ENCODE measurements around the gene SRD5A1. TPM values are rescaled to one million over a fixed set of nuclear protein-coding genes. Genes with fewer than 3 reads are reported as not detected.

The SRD5A1 gene
- total and polyA plus RNA-seq, 11 donors: 0.80 to 6.7 (median 3.8) TPM

DNA sequence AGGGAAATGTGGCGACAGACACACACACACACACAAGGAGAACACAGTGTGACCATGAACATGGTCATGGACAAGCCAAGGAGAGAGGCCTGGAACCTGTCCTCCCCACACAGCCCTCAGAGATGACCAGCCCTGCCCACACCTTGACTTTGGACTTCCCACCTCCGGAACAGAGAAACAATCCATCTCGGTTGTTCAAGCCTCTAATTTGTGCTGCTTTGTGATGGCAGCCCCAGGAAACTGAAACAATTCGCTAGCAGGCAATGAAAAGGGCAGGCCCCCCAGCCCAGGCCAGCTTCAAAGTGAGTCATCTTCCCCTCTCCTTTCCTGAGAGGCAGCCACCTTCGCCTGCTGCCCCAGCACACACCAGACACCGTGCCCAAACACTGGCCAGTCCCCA lies 48.1 kb upstream of the SRD5A1 start:
- Histone ChIP-seq H3K27ac (no peak overlapping the region), H3K36me3 (no peaks in the 10 kb centered on the region), H3K4me1 (peaks cover 0 to 15% (median 2%) of the 10 kb centered on the region in 12 donors), H3K27me3 (peaks cover 0 to 28% (median 0%) of the 10 kb centered on the region in 9 donors), H3K9me3 (peaks cover 0 to 6% (median 0%) of the 10 kb centered on the region in 12 donors), H3K4me3 (no peak overlapping the region)
- WGBS, 4 donors: 57 to 80% (median 60%) methylated on average over 4 to 6 of the region's 6 CpGs
- no peak for ATAC-seq
- TF ChIP-seq, protein P1, sequence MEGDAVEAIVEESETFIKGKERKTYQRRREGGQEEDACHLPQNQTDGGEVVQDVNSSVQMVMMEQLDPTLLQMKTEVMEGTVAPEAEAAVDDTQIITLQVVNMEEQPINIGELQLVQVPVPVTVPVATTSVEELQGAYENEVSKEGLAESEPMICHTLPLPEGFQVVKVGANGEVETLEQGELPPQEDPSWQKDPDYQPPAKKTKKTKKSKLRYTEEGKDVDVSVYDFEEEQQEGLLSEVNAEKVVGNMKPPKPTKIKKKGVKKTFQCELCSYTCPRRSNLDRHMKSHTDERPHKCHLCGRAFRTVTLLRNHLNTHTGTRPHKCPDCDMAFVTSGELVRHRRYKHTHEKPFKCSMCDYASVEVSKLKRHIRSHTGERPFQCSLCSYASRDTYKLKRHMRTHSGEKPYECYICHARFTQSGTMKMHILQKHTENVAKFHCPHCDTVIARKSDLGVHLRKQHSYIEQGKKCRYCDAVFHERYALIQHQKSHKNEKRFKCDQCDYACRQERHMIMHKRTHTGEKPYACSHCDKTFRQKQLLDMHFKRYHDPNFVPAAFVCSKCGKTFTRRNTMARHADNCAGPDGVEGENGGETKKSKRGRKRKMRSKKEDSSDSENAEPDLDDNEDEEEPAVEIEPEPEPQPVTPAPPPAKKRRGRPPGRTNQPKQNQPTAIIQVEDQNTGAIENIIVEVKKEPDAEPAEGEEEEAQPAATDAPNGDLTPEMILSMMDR (IDR thresholded peaks at IDR 0.05): no peak
- no peak for TF ChIP-seq POLR2A (IDR thresholded peaks at IDR 0.05)
- no peak for DNase-seq
- intact Hi-C loops (cut with DNase I): loop anchor here in 2 of 10 donors (10.0 kb wide), 2 partner anchors 210 to 700 kb away; partner anchors contain the start of gene MED10 (in 1 of the 2)

DNA sequence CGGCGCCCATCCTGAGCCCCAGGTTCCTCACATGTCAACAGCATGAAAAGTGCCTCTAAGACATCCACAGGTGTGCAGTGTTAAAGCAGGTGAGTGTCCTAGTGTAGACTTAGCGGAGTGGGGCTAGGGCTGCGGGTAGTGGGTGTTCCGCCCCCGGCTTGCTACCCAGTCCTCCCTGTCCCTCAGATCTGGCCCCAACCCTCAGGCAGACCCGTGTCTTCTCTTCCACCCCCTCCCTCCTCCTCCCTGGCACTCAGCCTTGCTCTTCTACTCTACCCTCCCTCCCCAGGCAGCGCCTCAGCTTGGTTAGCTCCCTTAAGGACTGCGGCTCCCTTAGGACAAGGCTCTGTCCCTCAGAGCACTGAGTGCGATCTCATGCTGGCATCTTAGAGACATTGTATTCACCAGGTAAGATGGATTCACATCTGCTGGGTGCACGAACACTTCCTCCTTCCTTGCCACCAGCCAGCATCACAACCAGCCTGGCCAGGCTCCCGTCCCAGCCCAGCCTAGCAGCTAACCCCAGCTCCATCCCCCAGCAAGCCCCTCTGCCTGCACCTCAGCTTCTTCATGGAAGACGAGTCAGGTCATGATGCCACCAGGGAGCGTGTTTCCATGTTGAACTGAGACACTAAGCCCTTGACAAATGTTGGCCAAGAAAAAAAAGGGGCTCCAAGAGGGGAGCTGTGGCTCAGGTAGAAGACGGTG lies 47.1 kb upstream of the SRD5A1 start:
- H3K27ac ChIP-seq: no peak overlapping the region
- intact Hi-C loops (cut with DNase I): loop anchor here in 2 of 10 donors (10.0 kb wide), 2 partner anchors 211 to 701 kb away; partner anchors contain the start of gene MED10 (in 1 of the 2)
- no peak for ATAC-seq
- H3K4me3 ChIP-seq: no peak overlapping the region
- peaks cover 0 to 6% (median 0%) of the 10 kb centered on the region in 12 donors for H3K9me3 ChIP-seq
- H3K4me1 ChIP-seq: peaks cover 0 to 15% (median 2%) of the 10 kb centered on the region in 12 donors
- H3K36me3 ChIP-seq: no peaks in the 10 kb centered on the region
- 80 to 86% (median 81%) methylated on average over 15 of the region's 15 CpGs for WGBS, 4 donors
- no peak for DNase-seq
- peaks cover 0 to 28% (median 0%) of the 10 kb centered on the region in 9 donors for H3K27me3 ChIP-seq
- TF ChIP-seq, protein P1 (IDR thresholded peaks at IDR 0.05): no peak
- TF ChIP-seq POLR2A (IDR thresholded peaks at IDR 0.05): no peak

DNA sequence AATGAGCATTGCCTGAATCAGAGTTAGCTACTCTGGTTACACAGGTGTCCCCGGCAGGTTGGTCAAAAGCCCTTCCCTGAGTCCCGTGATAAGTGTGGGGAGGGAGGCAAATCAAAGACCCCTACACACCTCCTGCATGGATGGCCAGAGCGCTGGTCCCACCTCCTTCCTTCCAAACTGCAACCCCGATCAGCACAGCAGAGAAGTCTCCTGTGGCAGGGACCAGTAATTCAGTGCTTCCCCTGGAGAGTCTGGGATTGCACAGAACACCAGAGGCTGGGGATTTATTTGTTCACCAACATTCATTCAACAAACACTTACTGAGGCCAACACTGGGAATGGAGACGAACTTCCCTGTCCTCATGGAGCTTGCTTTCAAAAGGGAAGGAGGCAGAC lies 46.6 kb upstream of the SRD5A1 start:
- Histone ChIP-seq H3K36me3 (no peaks in the 10 kb centered on the region), H3K4me3 (no peak overlapping the region), H3K4me1 (peaks cover 0 to 15% (median 2%) of the 10 kb centered on the region in 12 donors), H3K9me3 (peaks cover 0 to 6% (median 0%) of the 10 kb centered on the region in 12 donors), H3K27ac (no peak overlapping the region), H3K27me3 (peaks cover 0 to 28% (median 0%) of the 10 kb centered on the region in 9 donors)
- intact Hi-C loops (cut with DNase I): loop anchor here in 2 of 10 donors (10.0 kb wide), 2 partner anchors 212 to 702 kb away; partner anchors contain the start of gene MED10 (in 1 of the 2)
- TF ChIP-seq POLR2A (IDR thresholded peaks at IDR 0.05): no peak
- TF ChIP-seq, protein P1 (IDR thresholded peaks at IDR 0.05): no peak
- WGBS, 4 donors: 83 to 92% (median 86%) methylated on average over 4 to 5 of the region's 5 CpGs
- DNase-seq (no peak), ATAC-seq (no peak)

DNA sequence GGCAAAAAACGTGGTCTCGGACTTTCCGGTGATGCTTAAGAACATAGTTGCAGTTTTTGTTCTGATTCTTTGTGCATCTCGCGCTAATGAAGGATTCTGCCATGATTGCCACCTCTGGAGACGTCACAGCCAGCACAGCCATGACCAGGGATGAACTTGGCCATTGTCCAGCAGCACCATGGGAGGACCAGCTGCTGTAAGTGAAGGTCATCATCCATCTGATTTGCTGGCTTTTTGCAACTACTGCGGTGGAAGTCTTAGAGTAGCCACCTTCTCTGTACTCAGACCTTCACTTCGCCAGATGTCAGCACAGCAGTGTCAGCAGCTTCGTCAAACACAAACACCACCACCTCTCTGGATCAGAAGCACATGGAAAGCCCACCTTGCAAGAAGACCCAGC lies 46.1 kb upstream of the SRD5A1 start:
- Histone ChIP-seq H3K27ac (no peak overlapping the region), H3K9me3 (peaks cover 0 to 6% (median 0%) of the 10 kb centered on the region in 12 donors), H3K4me3 (no peak overlapping the region), H3K36me3 (no peaks in the 10 kb centered on the region), H3K27me3 (peaks cover 0 to 25% (median 0%) of the 10 kb centered on the region in 9 donors), H3K4me1 (peaks cover 0 to 13% (median 2%) of the 10 kb centered on the region in 12 donors)
- intact Hi-C loops (cut with DNase I): loop anchor here in 2 of 10 donors (10.0 kb wide), 2 partner anchors 212 to 702 kb away; partner anchors contain the start of gene MED10 (in 1 of the 2)
- 80 to 86% (median 83%) methylated on average over 9 of the region's 9 CpGs for WGBS, 4 donors
- no peak for ATAC-seq
- no peak for DNase-seq
- no peak for TF ChIP-seq POLR2A (IDR thresholded peaks at IDR 0.05)
- TF ChIP-seq, protein P1 (IDR thresholded peaks at IDR 0.05): no peak
